Progenitor cell of endocrine pancreas (in vitro differentiated cells): ENCODE data around the gene MPI. TPM values are rescaled to one million over a fixed set of nuclear protein-coding genes. Genes with fewer than 3 reads are reported as not detected.

Source experiments
- DNase-seq: peaks from one replicate; pipeline ENCODE4 v3.0.0; 2021; ENCODE audit warnings: low spot score; ENCODE audit not compliant: unreplicated experiment
- H3K27ac Mint-ChIP-seq: 2 replicates; pipeline ENCODE4 v1.8.0; 2021; ENCODE audit warnings: mild to moderate bottlenecking, moderate library complexity, mixed read lengths
- H3K27me3 Mint-ChIP-seq: 2 replicates; pipeline ENCODE4 v1.8.0; 2021; ENCODE audit warnings: mixed read lengths
- H3K36me3 Mint-ChIP-seq: 2 replicates; pipeline ENCODE4 v1.8.0; 2022; ENCODE audit warnings: mixed read lengths; ENCODE audit not compliant: insufficient read depth
- H3K4me1 Mint-ChIP-seq: 2 replicates; pipeline ENCODE4 v1.8.0; 2021; ENCODE audit warnings: low read depth, mixed read lengths
- H3K4me3 Mint-ChIP-seq: 2 replicates; pipeline ENCODE4 v1.8.0; 2021; ENCODE audit warnings: low read depth, mild to moderate bottlenecking, moderate library complexity, mixed read lengths
- H3K9me3 Mint-ChIP-seq: 2 replicates; pipeline ENCODE4 v1.8.0; 2021; ENCODE audit warnings: low read depth, mixed read lengths
- CTCF ChIP-seq: fragments of 200-600 bp; sonication (generic); IDR thresholded peaks from one replicate; pipeline ENCODE4 v1.5.0; 2021; ENCODE audit warnings: antibody characterized with exemption, mild to moderate bottlenecking; ENCODE audit not compliant: unreplicated experiment
- long read RNA-seq: library from polyadenylated mRNA; unstranded; transcript quantifications from one replicate; pipeline ENCODE4 v2.0.0, GENCODE V29; 2020
- total RNA-seq: library from RNA; stranded (reverse); gene quantifications from 2 replicates; pipeline ENCODE4 v1.2.1, GENCODE V29; 2021

The MPI gene
- 36.4 and 39.6 TPM in 2 replicates for total RNA-seq
- long read RNA-seq, full-length matches to known transcripts, result 54 of 71 reads
- long read RNA-seq, partial matches to known transcripts, result 11 of 71 reads
- long read RNA-seq, other reads (novel, unspliced or antisense), result 6 of 71 reads

- Mint-ChIP-seq H3K27me3 (no peaks in the 10 kb centered on the region), H3K4me3 (peak within 1 kb of the TSS; percentile 90)
- peak; percentile 75 for DNase-seq
Observed at GRCh38 chr15:74889883-74890664, at the start of gene MPI. TSS of gene MPI (plus strand) at chr15:74890042. CDS start at chr15:74890074, 32 bp downstream.

GRCh38 chr15:74840851-74841775 is 48.7 kb upstream of the MPI start:
- H3K4me3 Mint-ChIP-seq, result peak overlapping the region; percentile 28
- no peak overlapping the region for H3K27ac Mint-ChIP-seq
- peaks cover 10% of the 10 kb centered on the region for H3K4me1 Mint-ChIP-seq

More at GRCh38 chr15:74889883-74890664, at the start of gene MPI:
- peaks cover 11% of the 10 kb centered on the region for H3K4me1 Mint-ChIP-seq
- no peak for TF ChIP-seq CTCF
- H3K27ac Mint-ChIP-seq, result peak within 1 kb of the TSS; percentile 93
- H3K36me3 Mint-ChIP-seq, result peaks cover 3% of the 10 kb centered on the region
- no peaks in the 10 kb centered on the region for H3K9me3 Mint-ChIP-seq

GRCh38 chr15:74841891-74842373 is 47.9 kb upstream of the MPI start:
- Mint-ChIP-seq H3K9me3 (no peaks in the 10 kb centered on the region), H3K4me1 (peaks cover 10% of the 10 kb centered on the region), H3K36me3 (peaks cover 2% of the 10 kb centered on the region), H3K27ac (peak overlapping the region; percentile 31), H3K4me3 (peak overlapping the region; percentile 90), H3K27me3 (no peaks in the 10 kb centered on the region)
- no peak for TF ChIP-seq CTCF
- no peak for DNase-seq

More at GRCh38 chr15:74840851-74841775, 48.7 kb upstream of the MPI start:
- Mint-ChIP-seq H3K9me3 (no peaks in the 10 kb centered on the region), H3K36me3 (no peaks in the 10 kb centered on the region), H3K27me3 (no peaks in the 10 kb centered on the region)
- no peak for DNase-seq
- no peak for TF ChIP-seq CTCF

GRCh38 chr15:74842581-74843444 is 47.0 kb upstream of the MPI start, which contains the start of gene ULK3:
TSS of gene ULK3 (minus strand) at chr15:74843156. CDS start at chr15:74843105, 51 bp downstream.
- Mint-ChIP-seq H3K27me3 (no peaks in the 10 kb centered on the region), H3K36me3 (peaks cover 5% of the 10 kb centered on the region), H3K4me3 (peak within 1 kb of the TSS; percentile 90), H3K27ac (peak within 1 kb of the TSS; percentile 97), H3K4me1 (peaks cover 10% of the 10 kb centered on the region), H3K9me3 (no peaks in the 10 kb centered on the region)
- DNase-seq, result peak; percentile 93
- TF ChIP-seq CTCF, result peak; percentile 70
